ENCODE results near the gene RTN1.

GRCh38 chr14:59633486-59633885 is 237.1 kb downstream of the RTN1 start:
- TF ChIP-seq, protein P1, sequence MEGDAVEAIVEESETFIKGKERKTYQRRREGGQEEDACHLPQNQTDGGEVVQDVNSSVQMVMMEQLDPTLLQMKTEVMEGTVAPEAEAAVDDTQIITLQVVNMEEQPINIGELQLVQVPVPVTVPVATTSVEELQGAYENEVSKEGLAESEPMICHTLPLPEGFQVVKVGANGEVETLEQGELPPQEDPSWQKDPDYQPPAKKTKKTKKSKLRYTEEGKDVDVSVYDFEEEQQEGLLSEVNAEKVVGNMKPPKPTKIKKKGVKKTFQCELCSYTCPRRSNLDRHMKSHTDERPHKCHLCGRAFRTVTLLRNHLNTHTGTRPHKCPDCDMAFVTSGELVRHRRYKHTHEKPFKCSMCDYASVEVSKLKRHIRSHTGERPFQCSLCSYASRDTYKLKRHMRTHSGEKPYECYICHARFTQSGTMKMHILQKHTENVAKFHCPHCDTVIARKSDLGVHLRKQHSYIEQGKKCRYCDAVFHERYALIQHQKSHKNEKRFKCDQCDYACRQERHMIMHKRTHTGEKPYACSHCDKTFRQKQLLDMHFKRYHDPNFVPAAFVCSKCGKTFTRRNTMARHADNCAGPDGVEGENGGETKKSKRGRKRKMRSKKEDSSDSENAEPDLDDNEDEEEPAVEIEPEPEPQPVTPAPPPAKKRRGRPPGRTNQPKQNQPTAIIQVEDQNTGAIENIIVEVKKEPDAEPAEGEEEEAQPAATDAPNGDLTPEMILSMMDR (IDR thresholded peaks at IDR 0.05; ENCODE audit: insufficient read depth, low read length, poor library complexity, severe bottlenecking): no peak
- no peak for TF ChIP-seq EZH2phosphoT487 (conservative IDR thresholded peaks at IDR 0.05; ENCODE audit: low read length)
